Keratinocyte (primary cell): ENCODE results near the gene COL11A2. TPM values are rescaled to one million over a fixed set of nuclear protein-coding genes. Genes with fewer than 3 reads are reported as not detected.

Source experiments
- DNase-seq: peaks from one replicate; pipeline ENCODE4 v3.0.0-alpha.2; 2011; ENCODE audit warnings: low read depth, missing footprints, low spot score
- FAIRE-seq: peaks from 2 replicates; lab custom pipeline; 2011; peaks lifted over from hg19 to GRCh38; lab: Jason Lieb, UNC
- H2AFZ ChIP-seq: 2 replicates; pipeline ENCODE4 v1.6.0; 2012; ENCODE audit warnings: low read length, control low read depth, inconsistent platforms; ENCODE audit not compliant: control insufficient read depth
- H3K27ac ChIP-seq: 2 replicates; pipeline ENCODE4 v1.5.1; 2011; ENCODE audit warnings: low read length; ENCODE audit not compliant: control insufficient read depth, insufficient read depth
- H3K27me3 ChIP-seq: 3 replicates; pipeline ENCODE4 v1.6.0; 2011; ENCODE audit warnings: low read length; ENCODE audit not compliant: control insufficient read depth, insufficient read depth; ENCODE audit errors: extremely low read depth
- H3K36me3 ChIP-seq, 2 experiments: 2 replicates in 1 of 2; 3 replicates in 1 of 2; pipeline ENCODE4 v1.5.1; 2011; ENCODE audit warnings: low read length in 2 of 2, mild to moderate bottlenecking in 1 of 2; ENCODE audit not compliant: control insufficient read depth in 2 of 2, insufficient read depth in 2 of 2; ENCODE audit errors: extremely low read depth in 1 of 2
- H3K4me1 ChIP-seq: 3 replicates; pipeline ENCODE4 v1.5.1; 2011; ENCODE audit warnings: low read length; ENCODE audit not compliant: control insufficient read depth, insufficient read depth; ENCODE audit errors: extremely low read depth
- H3K4me2 ChIP-seq: 3 replicates; pipeline ENCODE4 v1.6.0; 2011; ENCODE audit warnings: low read depth, low read length; ENCODE audit not compliant: control insufficient read depth, insufficient read depth; ENCODE audit errors: extremely low read depth
- H3K4me3 ChIP-seq, 3 experiments: fragments of 200-600 bp in 1 of 3; sonication (generic) in 1 of 3; 2 replicates in 2 of 3; 3 replicates in 1 of 3; pipeline ENCODE4 v1.5.1; 2011 to 2016; ENCODE audit warnings: low read length in 3 of 3, mild to moderate bottlenecking in 3 of 3, control low read depth in 2 of 3, inconsistent platforms in 1 of 3, low read depth in 1 of 3, mixed read lengths in 1 of 3, mixed run types in 1 of 3, moderate library complexity in 1 of 3; ENCODE audit not compliant: control insufficient read depth in 2 of 3, insufficient read depth in 2 of 3; ENCODE audit errors: extremely low read depth in 1 of 3
- H3K79me2 ChIP-seq: 2 replicates; pipeline ENCODE4 v1.6.0; 2012; ENCODE audit warnings: low read length; ENCODE audit not compliant: control insufficient read depth, insufficient read depth
- H3K9ac ChIP-seq: 3 replicates; pipeline ENCODE4 v1.6.0; 2011; ENCODE audit warnings: low read length; ENCODE audit not compliant: control insufficient read depth, insufficient read depth; ENCODE audit errors: extremely low read depth
- H3K9me1 ChIP-seq: 3 replicates; pipeline ENCODE4 v1.6.0; 2011; ENCODE audit warnings: low read length; ENCODE audit not compliant: control insufficient read depth, insufficient read depth; ENCODE audit errors: extremely low read depth
- H3K9me3 ChIP-seq: 2 replicates; pipeline ENCODE4 v1.5.1; 2012; ENCODE audit warnings: low read depth, low read length; ENCODE audit not compliant: control insufficient read depth
- H4K20me1 ChIP-seq: 3 replicates; pipeline ENCODE4 v1.6.0; 2011; ENCODE audit warnings: low read length; ENCODE audit not compliant: control insufficient read depth, insufficient read depth; ENCODE audit errors: extremely low read depth
- EZH2 ChIP-seq: IDR thresholded peaks from one replicate; pipeline ENCODE4 v1.6.1; 2012; ENCODE audit warnings: inconsistent platforms, mild to moderate bottlenecking, low read length, moderate library complexity
- dilution Hi-C: fragments of 300-500 bp; cut with MboI; formaldehyde crosslinking; loops from one replicate; pipeline ENCODE4 v1.7.0; 2020; ENCODE audit warnings: low sequenced_read_pairs; ENCODE audit not compliant: extremely low pct_ligation_motif_present
- polyA plus RNA-seq, 5 experiments: library from polyadenylated mRNA; depleted of rRNA in 3 of 5; stranded (reverse) in 3 of 5; stranded (forward) in 1 of 5; unstranded in 1 of 5; fragments of >200 nt; gene quantifications; 1 replicate in 1 of 5; 2 replicates in 3 of 5; 3 replicates in 1 of 5; pipeline versions ENCODE4 v1.2.1 to v1.2.3, GENCODE V29; 2011 to 2012; ENCODE audit warnings: missing spikeins in 2 of 5, low read depth in 1 of 5, low replicate concordance in 1 of 5
- TF ChIP-seq, protein P1 (sequence below), 3 experiments: IDR thresholded peaks in 1 of 3; conservative IDR thresholded peaks in 1 of 3; optimal IDR thresholded peaks in 1 of 3; 2 replicates in 2 of 3; 3 replicates in 1 of 3; pipeline versions ENCODE3 to v1.5.1; 2011; ENCODE audit warnings: low read length in 3 of 3, mild to moderate bottlenecking in 3 of 3, moderate library complexity in 2 of 3, control low read depth in 1 of 3, inconsistent platforms in 1 of 3; ENCODE audit not compliant: insufficient read depth in 2 of 3; ENCODE audit errors: extremely low read depth in 1 of 3

The COL11A2 gene
- polyA plus RNA-seq, 1 donor (not counting 4 experiments of a cell fraction or from before 2014, with no cell fraction given) = 0.08 TPM

DNA sequence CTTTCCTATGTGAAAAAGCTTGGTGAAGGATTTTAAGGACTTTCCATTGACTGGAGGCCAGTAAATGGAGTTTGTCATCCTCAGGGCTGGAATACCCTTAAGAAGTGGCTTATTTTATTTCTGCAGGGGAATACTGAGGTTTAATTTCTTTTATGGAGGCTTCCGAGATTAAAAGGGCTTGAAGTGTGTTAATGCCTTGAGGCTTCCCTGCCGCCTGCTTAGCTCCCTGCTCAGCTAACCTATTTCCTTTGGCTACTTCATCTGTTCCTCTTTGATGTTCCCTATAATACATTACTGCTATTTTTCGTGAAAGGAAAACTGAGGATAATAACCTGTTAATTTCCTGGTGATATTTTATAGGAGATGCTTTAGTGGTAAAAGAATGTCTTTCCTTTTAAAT, 72.3 kb downstream of the COL11A2 start:
- no peak for TF ChIP-seq EZH2
- TF ChIP-seq, protein P1, sequence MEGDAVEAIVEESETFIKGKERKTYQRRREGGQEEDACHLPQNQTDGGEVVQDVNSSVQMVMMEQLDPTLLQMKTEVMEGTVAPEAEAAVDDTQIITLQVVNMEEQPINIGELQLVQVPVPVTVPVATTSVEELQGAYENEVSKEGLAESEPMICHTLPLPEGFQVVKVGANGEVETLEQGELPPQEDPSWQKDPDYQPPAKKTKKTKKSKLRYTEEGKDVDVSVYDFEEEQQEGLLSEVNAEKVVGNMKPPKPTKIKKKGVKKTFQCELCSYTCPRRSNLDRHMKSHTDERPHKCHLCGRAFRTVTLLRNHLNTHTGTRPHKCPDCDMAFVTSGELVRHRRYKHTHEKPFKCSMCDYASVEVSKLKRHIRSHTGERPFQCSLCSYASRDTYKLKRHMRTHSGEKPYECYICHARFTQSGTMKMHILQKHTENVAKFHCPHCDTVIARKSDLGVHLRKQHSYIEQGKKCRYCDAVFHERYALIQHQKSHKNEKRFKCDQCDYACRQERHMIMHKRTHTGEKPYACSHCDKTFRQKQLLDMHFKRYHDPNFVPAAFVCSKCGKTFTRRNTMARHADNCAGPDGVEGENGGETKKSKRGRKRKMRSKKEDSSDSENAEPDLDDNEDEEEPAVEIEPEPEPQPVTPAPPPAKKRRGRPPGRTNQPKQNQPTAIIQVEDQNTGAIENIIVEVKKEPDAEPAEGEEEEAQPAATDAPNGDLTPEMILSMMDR (optimal IDR thresholded peaks at IDR 0.05 in 1 of 3, IDR thresholded peaks at IDR 0.05 in 1 of 3, conservative IDR thresholded peaks at IDR 0.05 in 1 of 3; ENCODE audit: extremely low read depth in 1 of 3, insufficient read depth in 2 of 3, low read length in 3 of 3) = no peak
- Histone ChIP-seq H3K9me1 (no peaks in the 10 kb centered on the region), H3K79me2 (no peaks in the 10 kb centered on the region), H3K27me3 (peaks cover 33% of the 10 kb centered on the region), H3K9me3 (no peaks in the 10 kb centered on the region), H3K4me3 (no peak overlapping the region), H4K20me1 (no peaks in the 10 kb centered on the region), H3K36me3 (no peaks in the 10 kb centered on the region), H3K9ac (no peak overlapping the region), H3K27ac (no peak overlapping the region), H3K4me1 (no peaks in the 10 kb centered on the region), H3K4me2 (no peak overlapping the region), H2AFZ (no peak overlapping the region)
- dilution Hi-C loops = no loop called here
- no peak for FAIRE-seq
- no peak for DNase-seq

- H3K4me2 ChIP-seq = no peak overlapping the region
- no peaks in the 10 kb centered on the region for H4K20me1 ChIP-seq
- dilution Hi-C loops = no loop called here
- FAIRE-seq = peak; percentile 70
- no peaks in the 10 kb centered on the region for H3K9me3 ChIP-seq
- H3K9me1 ChIP-seq = no peaks in the 10 kb centered on the region
- H3K4me1 ChIP-seq = no peaks in the 10 kb centered on the region
- H3K27ac ChIP-seq = no peak overlapping the region
- no peak for TF ChIP-seq EZH2
- TF ChIP-seq, protein P1 (optimal IDR thresholded peaks at IDR 0.05 in 1 of 3, IDR thresholded peaks at IDR 0.05 in 1 of 3, conservative IDR thresholded peaks at IDR 0.05 in 1 of 3; ENCODE audit: extremely low read depth in 1 of 3, insufficient read depth in 2 of 3, low read length in 3 of 3) = peak in 2 of 3 experiments; percentile 32 to 58
- H3K79me2 ChIP-seq = no peaks in the 10 kb centered on the region
- H3K9ac ChIP-seq = no peak overlapping the region
- no peak for DNase-seq
- no peak overlapping the region for H2AFZ ChIP-seq
- peaks cover 37% of the 10 kb centered on the region for H3K27me3 ChIP-seq
- H3K4me3 ChIP-seq = no peak overlapping the region
- no peaks in the 10 kb centered on the region for H3K36me3 ChIP-seq
Measured at GRCh38 chr6:33118525-33119123, 73.6 kb downstream of the COL11A2 start.
